ENCODE results near the gene ZW10.

DNA sequence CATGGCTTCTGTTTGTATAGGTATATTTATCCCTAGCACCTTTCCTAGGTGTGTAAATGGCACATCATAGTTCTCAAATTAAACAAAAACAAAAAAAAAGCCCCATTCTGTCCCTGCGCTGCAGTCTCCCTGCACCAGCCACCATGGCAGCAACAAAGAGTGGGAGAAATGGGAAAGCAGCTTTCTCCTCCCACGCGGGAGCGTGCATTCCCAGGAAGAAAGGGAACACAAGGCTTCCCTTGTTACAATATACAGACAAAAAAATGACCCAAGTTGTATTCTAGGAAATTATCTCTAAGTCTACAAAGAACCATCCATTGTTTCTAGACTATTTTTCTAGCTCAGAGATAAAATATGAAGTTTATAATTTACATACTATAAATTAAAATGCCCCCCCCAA is 51.3 kb downstream of the ZW10 start:
- TF ChIP-seq CTCF (IDR thresholded peaks at IDR 0.05) (no peak), EZH2 (IDR thresholded peaks at IDR 0.05; ENCODE audit: borderline replicate concordance, insufficient read depth, low read depth, low read length, poor library complexity, severe bottlenecking) (no peak)
